Fibroblast of lung (primary cell): ENCODE results near the gene PCSK6. TPM values are rescaled to one million over a fixed set of nuclear protein-coding genes. Genes with fewer than 3 reads are reported as not detected.

Source experiments
- DNase-seq, 2 donors: peaks; one replicate each; pipeline versions ENCODE4 v3.0.0 to v3.0.0-alpha.2; 2010; ENCODE audit warnings: low read depth in 2 of 2
- H2AFZ ChIP-seq: 2 replicates; pipeline ENCODE4 v1.5.1; 2012; ENCODE audit warnings: low read length, control low read depth, inconsistent platforms
- H3K27ac ChIP-seq: 2 replicates; pipeline ENCODE4 v1.5.1; 2011; ENCODE audit warnings: low read length, control low read depth; ENCODE audit not compliant: insufficient read depth
- H3K27me3 ChIP-seq: 2 replicates; pipeline ENCODE4 v1.5.1; 2011; ENCODE audit warnings: mild to moderate bottlenecking, low read length; ENCODE audit not compliant: control insufficient read depth, insufficient read depth
- H3K36me3 ChIP-seq: 2 replicates; pipeline ENCODE4 v1.5.1; 2011; ENCODE audit warnings: low read length; ENCODE audit not compliant: control insufficient read depth, insufficient read depth
- H3K4me1 ChIP-seq: 2 replicates; pipeline ENCODE4 v1.5.1; 2011; ENCODE audit warnings: low read length; ENCODE audit not compliant: control insufficient read depth, insufficient read depth; ENCODE audit errors: extremely low read depth
- H3K4me2 ChIP-seq: 2 replicates; pipeline ENCODE4 v1.5.1; 2011; ENCODE audit warnings: low read length, control low read depth; ENCODE audit not compliant: insufficient read depth; ENCODE audit errors: extremely low read depth
- H3K4me3 ChIP-seq, 4 experiments: fragments of 200-600 bp in 1 of 4; sonication (generic) in 1 of 4; replicated peaks in 1 of 4; 2 replicates each; pipeline ENCODE4 v1.5.1; 2011 to 2016; ENCODE audit warnings: low read length in 4 of 4, low read depth in 3 of 4, mild to moderate bottlenecking in 3 of 4, control low read depth in 2 of 4, inconsistent platforms in 1 of 4, mixed read lengths in 1 of 4; ENCODE audit not compliant: insufficient read depth in 1 of 4; ENCODE audit errors: control extremely low read depth in 1 of 4
- H3K79me2 ChIP-seq: 2 replicates; pipeline ENCODE4 v1.5.1; 2012; ENCODE audit warnings: mild to moderate bottlenecking, low read length, inconsistent platforms; ENCODE audit not compliant: control insufficient read depth, insufficient read depth
- H3K9ac ChIP-seq: 2 replicates; pipeline ENCODE4 v1.5.1; 2011; ENCODE audit warnings: mild to moderate bottlenecking, low read length, control low read depth; ENCODE audit not compliant: insufficient read depth
- H3K9me3 ChIP-seq: 2 replicates; pipeline ENCODE4 v1.5.1; 2012; ENCODE audit warnings: low read depth, low read length; ENCODE audit not compliant: control insufficient read depth, insufficient read depth
- H4K20me1 ChIP-seq: 2 replicates; pipeline ENCODE4 v1.5.1; 2011; ENCODE audit warnings: low read length; ENCODE audit not compliant: control insufficient read depth, insufficient read depth; ENCODE audit errors: extremely low read depth
- EZH2 ChIP-seq: IDR thresholded peaks from 2 replicates; pipeline ENCODE4 v1.5.1; 2012; ENCODE audit warnings: low read length, control low read depth, mild to moderate bottlenecking; ENCODE audit errors: missing control alignments
- polyA plus RNA-seq, 2 donors: library from polyadenylated mRNA; depleted of rRNA in 1 of 2; stranded (reverse) in 1 of 2; unstranded in 1 of 2; fragments of >200 nt; gene quantifications; 2 replicates each; pipeline ENCODE4 v1.2.1, GENCODE V29; 2011 to 2012; ENCODE audit warnings: missing spikeins in 1 of 2
- total RNA-seq: library from RNA; depleted of rRNA; stranded (reverse); fragments of >200 nt; gene quantifications from 2 replicates; pipeline ENCODE4 v1.2.1, GENCODE V29; 2014
- TF ChIP-seq, protein P1 (sequence below), 2 donors: IDR thresholded peaks in 1 of 2; conservative IDR thresholded peaks in 1 of 2; 1 replicate in 1 of 2; 2 replicates in 1 of 2; pipeline ENCODE4 v1.5.1; 2011 to 2012; ENCODE audit warnings: low read length in 2 of 2, control low read depth in 1 of 2, inconsistent platforms in 1 of 2, low read depth in 1 of 2, mild to moderate bottlenecking in 1 of 2

The PCSK6 gene
- total and polyA plus RNA-seq, 2 donors (not counting 1 experiment from before 2014, with no cell fraction given) = 0.02 to 0.83 TPM

DNA sequence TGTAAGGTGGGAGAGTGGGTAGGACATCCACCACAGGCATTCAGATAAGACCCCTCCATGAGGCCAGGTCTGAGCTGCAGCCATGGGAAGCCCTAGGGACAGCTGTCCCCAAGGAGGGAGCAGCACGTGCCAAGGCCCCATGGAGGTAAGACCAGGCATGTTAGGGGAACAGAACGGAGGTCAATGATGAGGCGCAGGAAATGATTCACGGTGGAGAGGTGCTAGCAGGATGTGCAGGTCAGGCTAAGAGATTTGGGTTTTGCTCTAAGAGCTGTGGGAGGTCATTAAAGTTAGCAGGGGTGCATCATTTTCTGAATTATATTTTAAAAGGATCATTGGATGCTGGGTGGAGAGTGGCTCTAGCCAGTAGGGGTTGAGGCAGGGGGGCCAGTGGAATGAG is 128.1 kb downstream of the PCSK6 start:
- no peaks in the 10 kb centered on the region for H4K20me1 ChIP-seq
- H3K4me2 ChIP-seq = no peak overlapping the region
- no peaks in the 10 kb centered on the region for H3K36me3 ChIP-seq
- no peaks in the 10 kb centered on the region for H3K27me3 ChIP-seq
- no peak for DNase-seq
- H3K79me2 ChIP-seq = no peaks in the 10 kb centered on the region
- H3K4me1 ChIP-seq = no peaks in the 10 kb centered on the region
- no peak overlapping the region for H3K27ac ChIP-seq
- H2AFZ ChIP-seq = no peak overlapping the region
- TF ChIP-seq, protein P1, sequence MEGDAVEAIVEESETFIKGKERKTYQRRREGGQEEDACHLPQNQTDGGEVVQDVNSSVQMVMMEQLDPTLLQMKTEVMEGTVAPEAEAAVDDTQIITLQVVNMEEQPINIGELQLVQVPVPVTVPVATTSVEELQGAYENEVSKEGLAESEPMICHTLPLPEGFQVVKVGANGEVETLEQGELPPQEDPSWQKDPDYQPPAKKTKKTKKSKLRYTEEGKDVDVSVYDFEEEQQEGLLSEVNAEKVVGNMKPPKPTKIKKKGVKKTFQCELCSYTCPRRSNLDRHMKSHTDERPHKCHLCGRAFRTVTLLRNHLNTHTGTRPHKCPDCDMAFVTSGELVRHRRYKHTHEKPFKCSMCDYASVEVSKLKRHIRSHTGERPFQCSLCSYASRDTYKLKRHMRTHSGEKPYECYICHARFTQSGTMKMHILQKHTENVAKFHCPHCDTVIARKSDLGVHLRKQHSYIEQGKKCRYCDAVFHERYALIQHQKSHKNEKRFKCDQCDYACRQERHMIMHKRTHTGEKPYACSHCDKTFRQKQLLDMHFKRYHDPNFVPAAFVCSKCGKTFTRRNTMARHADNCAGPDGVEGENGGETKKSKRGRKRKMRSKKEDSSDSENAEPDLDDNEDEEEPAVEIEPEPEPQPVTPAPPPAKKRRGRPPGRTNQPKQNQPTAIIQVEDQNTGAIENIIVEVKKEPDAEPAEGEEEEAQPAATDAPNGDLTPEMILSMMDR (conservative IDR thresholded peaks at IDR 0.05 in 1 of 2, IDR thresholded peaks at IDR 0.05 in 1 of 2; ENCODE audit: low read depth in 1 of 2, low read length in 2 of 2) = no peak
- no peak for TF ChIP-seq EZH2
- H3K9ac ChIP-seq = no peak overlapping the region
- H3K4me3 ChIP-seq = no peak overlapping the region
- H3K9me3 ChIP-seq = no peaks in the 10 kb centered on the region

DNA sequence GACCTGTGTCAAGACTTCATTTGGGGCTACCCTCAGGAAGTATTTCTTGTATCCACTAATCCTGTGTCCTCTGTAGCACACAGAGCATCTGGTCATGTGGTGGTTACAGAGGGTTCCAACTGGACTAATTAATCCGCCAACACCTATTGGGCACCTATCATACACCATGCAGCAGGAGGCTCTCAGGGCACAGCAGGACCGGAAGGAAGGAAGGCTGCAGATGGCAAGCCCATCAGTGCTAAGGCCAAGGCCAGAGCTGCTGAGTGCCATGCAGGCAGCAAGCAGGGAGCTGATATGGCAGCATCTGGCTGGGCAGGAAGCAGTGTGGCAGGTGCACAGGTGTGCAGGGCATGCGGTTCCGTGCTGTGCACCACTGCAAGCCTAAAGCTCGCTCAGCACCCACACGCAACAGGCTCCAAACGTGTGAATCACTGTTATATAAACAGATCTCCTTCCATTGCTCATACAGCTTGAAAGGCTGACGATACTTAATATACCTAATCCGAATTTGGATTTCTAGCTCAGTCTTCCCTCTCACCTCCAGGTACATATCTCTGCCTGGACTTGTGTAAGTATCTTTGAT is 130.1 kb downstream of the PCSK6 start:
- no peak overlapping the region for H3K9ac ChIP-seq
- no peaks in the 10 kb centered on the region for H3K9me3 ChIP-seq
- TF ChIP-seq, protein P1 (conservative IDR thresholded peaks at IDR 0.05 in 1 of 2, IDR thresholded peaks at IDR 0.05 in 1 of 2; ENCODE audit: low read depth in 1 of 2, low read length in 2 of 2) = no peak
- TF ChIP-seq EZH2 = no peak
- no peaks in the 10 kb centered on the region for H4K20me1 ChIP-seq
- H3K27ac ChIP-seq = no peak overlapping the region
- H3K4me2 ChIP-seq = no peak overlapping the region
- no peaks in the 10 kb centered on the region for H3K36me3 ChIP-seq
- no peaks in the 10 kb centered on the region for H3K27me3 ChIP-seq
- H2AFZ ChIP-seq = no peak overlapping the region
- H3K4me1 ChIP-seq = no peaks in the 10 kb centered on the region
- DNase-seq = no peak
- no peaks in the 10 kb centered on the region for H3K79me2 ChIP-seq
- no peak overlapping the region for H3K4me3 ChIP-seq

DNA sequence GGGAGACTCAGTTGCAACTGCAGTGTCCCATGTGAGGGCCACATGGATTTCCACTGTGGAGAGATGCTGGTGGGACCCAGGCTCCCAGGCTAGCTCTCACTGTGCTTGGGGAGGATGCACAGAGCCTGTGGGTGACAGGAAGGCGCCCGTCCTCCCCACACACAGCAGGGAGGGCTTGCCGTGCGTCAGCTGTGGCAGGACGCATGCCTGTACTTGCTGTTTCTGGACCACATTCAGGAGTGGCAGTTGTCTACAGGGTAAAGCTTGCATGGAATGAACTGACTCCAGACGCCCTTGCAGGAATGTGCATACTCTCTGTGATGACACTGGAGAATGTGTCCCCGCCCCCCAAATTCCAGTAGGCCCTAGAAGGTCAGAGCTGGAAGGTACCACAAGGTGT is 130.6 kb downstream of the PCSK6 start:
- H2AFZ ChIP-seq = no peak overlapping the region
- DNase-seq = peak in 1 of 2 donors; percentile 2

More for the DNA sequence above, 130.6 kb downstream of the PCSK6 start:
- Histone ChIP-seq H3K4me3 (no peak overlapping the region), H3K36me3 (no peaks in the 10 kb centered on the region), H3K4me1 (no peaks in the 10 kb centered on the region), H3K4me2 (no peak overlapping the region), H3K27ac (no peak overlapping the region), H3K27me3 (no peaks in the 10 kb centered on the region), H3K9me3 (no peaks in the 10 kb centered on the region), H3K79me2 (no peaks in the 10 kb centered on the region), H3K9ac (no peak overlapping the region), H4K20me1 (no peaks in the 10 kb centered on the region)
- TF ChIP-seq, protein P1 (conservative IDR thresholded peaks at IDR 0.05 in 1 of 2, IDR thresholded peaks at IDR 0.05 in 1 of 2; ENCODE audit: low read depth in 1 of 2, low read length in 2 of 2) = no peak
- no peak for TF ChIP-seq EZH2
